ENCODE data around the gene P4HTM.

The P4HTM gene

GRCh38 chr3:49025793-49026520 lies 35.9 kb downstream of the P4HTM start:
- DNase-seq: no peak

- no peak for DNase-seq
Observed at GRCh38 chr3:49026536-49026935, 36.5 kb downstream of the P4HTM start.

GRCh38 chr3:49027634-49028033 lies 37.6 kb downstream of the P4HTM start:
- no peak for DNase-seq

- no peak for DNase-seq
Observed at GRCh38 chr3:49028298-49028672, 38.2 kb downstream of the P4HTM start.

- DNase-seq: peak; percentile 94
Observed at GRCh38 chr3:49028673-49029562, 38.9 kb downstream of the P4HTM start, which contains the start of gene IMPDH2. Gene IMPDH2 (minus strand): TSS chr3:49029398. CDS start chr3:49029350, 48 bp downstream.

- DNase-seq: no peak
Observed at GRCh38 chr3:49029563-49029884, 39.5 kb downstream of the P4HTM start.

GRCh38 chr3:49030321-49030720 lies 40.3 kb downstream of the P4HTM start:
- no peak for DNase-seq

- no peak for DNase-seq
Observed at GRCh38 chr3:49032646-49033304, 42.7 kb downstream of the P4HTM start.

- no peak for DNase-seq
Observed at GRCh38 chr3:49034650-49035049, 44.6 kb downstream of the P4HTM start.

GRCh38 chr3:49035281-49035680 lies 45.2 kb downstream of the P4HTM start:
- DNase-seq: no peak

- DNase-seq: no peak
Observed at GRCh38 chr3:49053543-49053942, 63.5 kb downstream of the P4HTM start.

- no peak for DNase-seq
Observed at GRCh38 chr3:49054344-49054862, 64.4 kb downstream of the P4HTM start.

Measured in OCI-M1 (cell line).